ENCODE data around the gene NCS1.

The NCS1 gene

DNA sequence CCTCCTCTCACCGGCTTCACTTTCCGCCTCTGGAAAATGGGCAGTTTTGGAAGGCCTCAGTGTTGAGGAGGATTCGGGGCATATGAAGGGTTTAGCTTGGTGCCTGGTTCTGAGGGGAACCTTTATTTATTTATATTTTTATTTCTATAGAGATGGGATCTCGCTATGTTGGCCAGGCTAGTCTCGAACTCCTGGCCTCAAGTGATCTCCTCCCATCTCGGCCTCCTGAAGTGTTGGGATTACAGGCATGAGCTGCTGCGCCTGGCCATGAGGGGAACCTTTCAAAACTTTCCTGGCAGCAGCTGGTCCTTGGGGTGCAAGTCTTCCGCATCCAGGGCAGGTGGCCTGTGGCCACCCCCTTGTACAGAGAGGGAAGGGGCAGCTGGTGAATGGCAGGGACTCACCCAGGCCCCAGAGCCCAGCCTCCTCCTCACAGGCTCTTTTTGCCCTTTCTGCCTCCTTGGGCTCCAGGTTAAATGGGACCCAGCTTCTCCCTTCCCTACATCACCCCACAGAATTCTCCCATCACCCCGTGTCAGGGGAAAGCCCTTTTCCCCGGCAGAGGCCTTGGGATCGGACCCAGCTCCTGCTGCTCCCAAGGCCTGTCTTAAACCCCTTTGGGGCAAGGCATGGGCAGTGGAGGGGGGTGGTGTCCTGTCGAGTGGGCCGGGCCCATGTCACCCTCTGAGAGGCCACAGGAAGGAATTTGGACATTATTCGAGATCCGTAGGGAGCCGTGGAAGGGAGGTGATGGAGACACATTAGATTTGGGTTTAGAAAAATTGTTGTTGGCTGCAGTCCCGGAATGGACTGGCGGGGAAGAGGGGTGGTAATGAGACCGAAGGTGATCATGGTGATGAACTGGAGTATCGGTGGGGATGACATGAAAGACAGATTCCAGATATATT is 5.9 kb downstream of the NCS1 start:
- DNase-seq: no peak

DNA sequence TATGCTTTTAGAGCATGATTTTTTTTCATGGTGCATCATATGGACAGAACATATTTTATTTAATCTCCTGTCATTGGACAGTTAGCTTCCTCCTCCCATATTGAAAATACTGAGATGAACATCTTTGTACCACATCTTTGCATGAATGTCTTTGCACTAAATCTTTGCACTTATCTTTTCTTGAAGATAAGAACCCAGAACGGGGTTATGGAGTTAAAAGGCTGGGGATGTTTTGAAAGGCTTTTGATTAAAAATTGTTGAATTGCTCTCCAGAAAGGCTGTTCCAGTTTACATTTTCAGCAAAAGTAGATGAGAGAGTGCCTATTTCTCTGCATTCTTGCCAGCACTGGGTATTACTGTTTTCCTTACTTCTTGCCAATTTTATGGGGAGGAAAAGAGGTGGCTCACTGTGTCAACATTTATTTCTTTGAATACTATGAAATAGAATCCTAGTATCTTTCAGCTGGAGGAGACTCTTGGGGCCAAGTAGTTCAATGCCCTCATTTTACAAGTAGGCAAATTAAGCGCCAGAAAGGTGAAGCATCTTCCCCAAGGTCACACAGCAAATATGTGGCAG is 7.2 kb downstream of the NCS1 start:
- DNase-seq: no peak

DNA sequence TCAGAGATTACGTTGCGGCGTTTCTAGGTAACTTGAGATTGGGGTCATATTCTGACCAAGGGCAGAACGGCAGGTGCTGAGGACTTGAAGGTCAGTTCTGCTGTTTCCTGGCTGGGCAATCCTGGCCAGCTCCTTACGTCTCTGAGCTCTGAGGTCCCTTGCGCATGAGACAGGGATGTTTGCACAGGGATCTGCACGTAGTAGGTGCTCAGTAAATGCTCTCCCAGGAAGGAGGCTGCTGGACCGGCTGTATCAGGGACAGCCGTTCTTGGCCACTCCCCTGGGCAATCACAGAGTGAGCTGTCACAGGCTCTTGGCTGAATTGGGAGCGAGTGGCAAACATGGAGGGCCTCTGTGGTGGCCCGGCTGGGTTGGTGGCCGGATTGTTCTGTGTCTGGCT is 8.3 kb downstream of the NCS1 start:
- no peak for DNase-seq

DNA sequence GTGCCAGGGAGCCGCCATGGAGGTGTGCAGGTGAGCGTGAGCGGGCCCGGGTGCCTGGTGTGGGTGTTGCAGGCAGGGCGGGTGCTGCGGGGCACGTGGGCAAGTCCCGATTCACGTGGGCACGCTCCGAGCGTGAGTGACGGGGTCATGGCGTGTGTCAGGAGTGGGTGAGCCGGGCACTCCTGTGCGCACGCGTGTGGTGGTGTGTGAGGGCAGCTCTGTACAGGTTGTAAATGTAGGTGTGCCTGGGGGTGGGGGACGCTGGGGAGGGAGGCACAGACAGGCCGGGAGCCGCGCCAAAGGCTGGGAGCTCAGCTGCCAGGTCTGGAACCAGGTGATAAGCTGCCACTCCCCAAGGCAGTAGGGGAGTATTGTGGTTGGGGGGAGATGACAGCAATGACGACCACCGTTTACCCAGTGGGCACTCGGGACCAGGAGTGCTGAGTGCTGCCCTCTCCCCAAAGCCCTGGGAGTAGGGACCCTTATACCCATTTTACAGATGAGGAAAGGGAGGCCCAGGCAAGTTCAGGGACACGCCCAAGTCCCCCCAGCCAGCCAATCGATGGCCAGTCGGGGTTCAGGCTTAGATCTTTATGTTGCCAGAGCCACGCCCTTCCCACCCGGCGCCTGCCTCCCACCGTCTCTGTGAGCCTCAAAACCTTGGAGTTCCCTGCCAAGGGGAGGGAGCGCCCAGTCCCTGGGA is 9.6 kb downstream of the NCS1 start:
- DNase-seq: no peak

DNA sequence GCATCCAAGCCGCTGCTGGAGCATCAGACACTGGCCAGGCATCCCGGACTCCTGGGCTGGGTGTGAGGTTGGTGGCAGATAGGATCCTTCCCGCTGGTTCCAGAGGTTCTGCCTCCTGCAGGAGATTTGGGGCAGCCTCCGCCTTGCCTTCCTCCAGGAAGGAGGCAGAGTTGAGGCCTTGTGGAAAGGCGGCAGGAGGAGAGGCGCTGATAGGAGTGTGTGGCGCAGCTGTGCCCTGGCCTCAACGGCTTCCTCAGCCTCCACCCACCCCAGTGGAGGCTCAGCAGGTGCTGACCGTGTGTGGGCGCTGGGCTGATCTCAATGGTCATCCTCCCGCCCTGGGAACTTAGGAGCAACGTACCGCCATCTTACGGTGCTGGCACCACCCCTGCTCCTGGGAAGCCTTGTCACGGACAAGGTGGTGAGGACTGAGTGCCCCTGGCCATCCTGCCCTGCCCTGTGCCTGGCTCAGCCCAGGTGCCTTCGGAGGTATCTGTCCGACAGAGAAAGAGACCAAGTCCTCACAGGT is 10.2 kb downstream of the NCS1 start:
- no peak for DNase-seq

DNA sequence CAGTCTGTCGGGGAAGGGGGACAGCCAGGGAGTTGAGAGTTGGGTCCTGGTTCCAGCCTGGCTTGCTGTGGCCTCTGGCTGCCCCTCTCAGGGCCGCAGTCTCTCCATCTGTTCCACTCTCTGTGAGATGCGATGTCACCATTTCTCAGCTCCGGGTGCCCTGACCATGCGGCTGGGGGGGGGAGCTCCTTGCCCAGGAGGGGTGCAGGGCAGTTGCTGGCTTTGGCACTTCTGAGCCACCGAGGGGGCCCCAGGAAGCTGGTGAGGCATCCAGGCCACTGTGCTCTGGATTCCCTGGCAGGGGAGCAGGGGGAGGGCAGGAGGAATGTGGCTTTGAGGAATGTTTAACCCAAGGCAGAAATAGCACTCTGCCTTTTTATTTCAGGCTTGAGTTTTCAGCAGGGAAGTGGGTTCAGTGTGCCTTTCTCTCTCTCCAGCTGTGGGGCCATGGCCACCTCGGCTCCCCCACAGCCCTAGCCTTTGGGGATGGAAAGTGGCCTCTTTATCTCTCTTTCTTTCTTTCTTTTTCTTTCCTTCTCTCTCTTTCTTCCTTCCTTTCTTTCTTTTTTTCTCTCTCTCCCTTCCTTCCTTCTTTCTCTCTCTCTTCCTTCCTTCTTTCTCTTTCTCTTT is 11.0 kb downstream of the NCS1 start:
- no peak for DNase-seq

DNA sequence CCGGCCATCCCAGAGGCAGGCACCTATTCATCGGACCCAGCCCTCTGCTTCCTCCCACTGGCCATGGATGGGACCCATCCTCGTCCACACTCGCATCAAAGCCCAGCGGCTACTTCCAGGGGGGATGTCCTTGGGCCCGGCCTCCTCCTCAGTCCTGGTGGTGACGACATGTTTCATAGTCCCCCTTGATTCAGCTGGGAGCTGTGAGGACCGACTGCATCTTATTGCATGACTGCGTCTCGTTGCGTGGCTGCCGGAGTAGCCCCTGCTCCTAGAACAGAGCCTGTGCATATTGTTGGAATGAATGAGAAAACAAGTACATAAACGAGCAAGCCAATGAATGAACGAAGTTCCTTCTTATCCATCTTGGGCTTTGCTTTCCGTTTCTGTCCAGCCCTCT is 12.8 kb downstream of the NCS1 start:
- DNase-seq: no peak

DNA sequence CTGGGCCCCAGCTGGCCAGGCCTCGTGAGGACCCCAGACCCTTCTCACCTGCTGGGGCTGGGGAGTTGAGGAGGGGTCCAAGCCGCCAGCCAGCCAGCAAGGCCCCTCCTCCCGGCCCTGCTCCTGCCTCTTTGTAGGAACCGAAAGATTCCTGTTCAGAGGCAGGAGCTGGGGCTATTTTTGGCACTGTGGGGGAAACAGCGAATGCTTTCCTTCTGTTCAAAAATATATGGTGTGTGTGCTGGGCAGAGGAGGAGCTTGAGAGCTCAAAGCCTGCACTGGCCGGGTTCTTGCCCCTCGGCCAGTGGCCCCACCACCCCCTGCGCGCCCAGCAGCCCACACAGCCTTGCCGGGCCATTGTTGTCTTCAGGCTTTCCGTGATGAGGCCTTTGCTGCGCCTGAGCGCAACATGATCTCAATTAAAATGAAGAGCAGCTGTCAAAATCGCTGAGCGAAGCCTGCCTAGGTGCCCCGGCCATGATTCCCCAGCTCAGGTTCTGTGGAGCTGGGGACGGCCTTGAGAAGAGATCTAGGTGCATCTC is 13.4 kb downstream of the NCS1 start:
- no peak for DNase-seq

DNA sequence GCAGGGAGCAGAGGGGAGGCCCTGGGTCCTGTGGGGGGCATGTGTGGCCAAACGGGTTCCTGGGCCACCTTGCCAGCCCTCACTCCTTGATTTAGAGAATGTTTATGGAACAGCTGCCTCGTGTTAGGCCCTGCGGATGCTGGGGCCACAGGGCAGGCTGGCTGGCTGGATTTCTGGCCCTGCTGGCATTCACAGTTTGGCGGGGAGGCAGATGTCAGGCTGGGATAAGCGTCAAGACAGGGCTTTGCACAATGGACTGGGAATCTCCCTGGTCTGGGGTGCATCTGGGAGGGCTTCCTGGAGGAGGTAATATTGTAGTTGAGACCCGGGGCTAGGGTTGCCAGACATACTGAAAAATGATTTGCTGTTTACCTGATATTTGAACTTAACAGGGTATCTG is 13.8 kb downstream of the NCS1 start:
- DNase-seq: no peak

DNA sequence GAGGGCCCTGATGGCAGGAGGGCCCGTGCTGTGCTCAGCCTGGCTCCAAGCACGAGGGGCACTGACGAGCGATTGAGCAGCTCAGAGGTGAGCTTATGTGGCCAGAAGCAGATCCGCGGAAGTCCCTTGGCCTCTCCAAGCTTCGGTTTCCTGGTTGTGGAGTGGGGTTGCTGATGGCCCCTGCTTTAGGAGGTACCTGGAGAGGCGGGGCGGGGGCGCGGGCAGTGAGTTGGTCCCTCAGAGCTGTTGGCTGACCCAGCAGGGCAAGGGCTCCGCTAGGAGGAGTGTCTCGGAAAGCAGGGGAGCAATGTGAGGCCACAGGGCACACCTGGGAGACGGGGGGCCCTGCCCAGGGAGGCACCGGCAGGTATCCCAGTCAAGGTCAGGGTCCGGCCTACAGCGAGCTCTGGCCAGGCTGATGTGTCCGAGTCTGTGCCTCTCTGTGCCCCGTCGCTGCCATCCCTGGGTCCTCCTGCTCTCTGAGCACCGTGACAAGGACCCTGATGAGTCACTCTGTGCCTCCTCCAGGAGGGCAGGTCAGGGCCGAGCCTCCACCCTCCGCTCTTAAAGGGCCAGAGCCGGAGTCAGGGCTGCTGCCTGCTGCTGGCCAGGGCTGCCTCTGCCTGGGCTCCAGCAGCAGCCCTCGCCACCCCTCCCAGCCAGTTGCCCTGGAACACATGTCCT is 14.8 kb downstream of the NCS1 start:
- DNase-seq: no peak

DNA sequence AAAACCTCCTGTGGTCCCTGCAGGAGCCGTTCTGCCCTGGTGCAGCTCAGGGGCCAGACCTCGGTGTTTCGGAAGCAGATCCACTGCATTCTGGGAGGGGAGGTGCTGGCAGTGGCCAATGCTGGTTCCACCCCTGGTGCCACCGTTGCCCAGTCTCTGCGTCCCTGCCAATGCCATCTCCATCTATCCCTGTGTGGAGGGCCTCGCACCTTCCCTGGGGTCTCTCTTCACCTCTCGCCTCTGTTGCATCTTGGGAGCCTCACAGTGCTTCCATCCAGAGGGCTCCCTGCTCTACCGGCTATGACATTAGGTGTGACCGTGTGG is 15.3 kb downstream of the NCS1 start:
- DNase-seq: no peak

DNA sequence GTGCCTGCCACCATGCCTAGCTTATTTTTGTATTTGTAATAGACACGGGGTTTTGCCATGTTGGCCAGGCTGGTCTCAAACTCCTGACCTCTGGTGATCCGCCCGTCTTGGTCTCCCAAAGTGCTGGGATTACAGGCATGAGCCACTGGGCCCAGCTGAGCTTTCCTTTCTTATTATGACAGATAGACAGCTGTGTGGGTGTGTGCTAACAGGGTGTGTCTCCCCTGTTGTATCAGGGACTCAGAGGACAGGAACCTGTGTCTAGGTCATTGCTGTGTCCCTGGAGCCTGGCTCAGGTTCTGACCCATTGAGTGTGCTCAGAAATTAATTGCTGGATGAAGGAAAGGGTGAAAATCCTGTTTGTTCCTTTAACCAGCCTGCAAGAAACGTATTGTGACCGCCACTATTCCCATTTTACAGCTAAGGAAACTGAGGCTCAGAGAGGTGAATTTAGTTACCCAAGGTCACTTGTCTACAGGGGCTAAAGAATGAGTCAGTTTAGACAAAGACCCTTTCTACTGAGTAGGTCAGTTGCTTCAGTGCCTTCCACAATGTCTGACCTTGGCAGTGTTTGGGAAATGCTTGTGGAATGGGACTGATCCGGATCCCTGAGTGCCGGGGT is 16.8 kb downstream of the NCS1 start:
- no peak for DNase-seq

DNA sequence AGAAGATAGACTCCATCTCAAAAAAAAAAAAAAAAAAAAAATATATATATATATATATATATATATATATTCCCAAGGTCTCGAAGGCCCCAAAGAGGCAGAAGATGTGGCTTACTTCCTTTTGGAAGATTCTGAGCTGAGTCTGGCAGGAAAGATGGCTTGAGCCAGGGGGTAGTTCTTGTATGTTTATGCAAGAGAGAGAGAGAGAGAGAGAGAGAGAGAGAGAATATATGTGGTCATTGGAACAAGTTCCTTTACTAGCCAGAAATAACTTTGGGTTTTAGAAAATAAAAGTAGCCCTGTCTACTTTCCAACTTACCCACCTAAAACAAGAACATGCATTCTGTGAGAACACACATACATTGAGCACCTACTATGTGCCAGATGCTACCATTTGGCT is 17.6 kb downstream of the NCS1 start:
- no peak for DNase-seq

DNA sequence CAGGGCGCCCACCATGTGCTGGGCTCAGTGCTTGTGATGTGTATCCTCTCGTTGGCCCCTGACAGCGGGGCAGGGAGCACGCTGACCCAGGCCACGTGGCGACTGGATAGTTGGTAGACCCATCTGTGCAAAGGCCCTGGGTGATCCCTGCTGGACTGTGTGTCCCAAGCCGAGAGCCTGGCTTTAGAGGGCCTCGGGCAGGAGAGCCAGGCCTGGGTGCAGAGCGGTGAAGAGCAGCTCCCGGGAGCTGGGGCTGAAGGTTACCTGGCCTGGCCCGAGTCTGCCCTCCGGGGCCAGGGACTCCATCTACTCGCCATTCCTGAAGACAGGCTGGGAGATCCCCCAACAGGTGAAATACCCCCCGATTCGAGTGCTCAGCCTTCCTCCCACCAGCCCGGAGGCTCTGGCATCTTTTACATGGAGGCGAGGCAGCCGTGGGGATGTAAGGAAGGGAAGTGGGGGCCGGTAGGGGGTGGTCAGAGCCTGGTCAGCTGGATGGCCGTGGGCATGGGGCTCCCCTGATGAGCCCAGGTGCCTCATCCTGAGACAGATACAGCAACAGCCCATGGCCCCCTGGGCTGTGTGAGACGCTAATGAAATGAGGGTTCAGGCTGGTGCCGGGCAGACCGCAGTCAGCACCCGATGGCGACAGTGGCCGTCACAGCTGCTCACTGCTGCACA is 19.0 kb downstream of the NCS1 start:
- no peak for DNase-seq

DNA sequence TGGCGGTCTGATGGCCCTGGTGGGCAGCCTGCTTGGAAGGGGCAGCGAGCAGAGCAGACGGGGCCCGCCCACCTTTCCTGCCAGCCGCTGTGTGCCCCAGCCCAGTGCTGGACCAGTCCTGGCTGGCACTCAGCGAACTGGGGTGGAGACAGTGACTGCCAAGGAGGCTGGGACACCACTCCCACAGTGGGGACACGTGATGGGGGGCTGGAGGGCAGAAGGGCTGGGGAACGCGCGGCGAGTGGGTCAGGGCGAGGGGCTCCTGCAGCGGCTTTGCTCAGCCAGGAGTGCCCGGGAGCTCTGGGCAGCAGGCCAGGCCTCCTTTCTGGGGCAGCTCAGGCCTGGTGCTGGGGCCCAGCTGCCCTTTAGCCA is 19.5 kb downstream of the NCS1 start:
- DNase-seq: no peak

DNA sequence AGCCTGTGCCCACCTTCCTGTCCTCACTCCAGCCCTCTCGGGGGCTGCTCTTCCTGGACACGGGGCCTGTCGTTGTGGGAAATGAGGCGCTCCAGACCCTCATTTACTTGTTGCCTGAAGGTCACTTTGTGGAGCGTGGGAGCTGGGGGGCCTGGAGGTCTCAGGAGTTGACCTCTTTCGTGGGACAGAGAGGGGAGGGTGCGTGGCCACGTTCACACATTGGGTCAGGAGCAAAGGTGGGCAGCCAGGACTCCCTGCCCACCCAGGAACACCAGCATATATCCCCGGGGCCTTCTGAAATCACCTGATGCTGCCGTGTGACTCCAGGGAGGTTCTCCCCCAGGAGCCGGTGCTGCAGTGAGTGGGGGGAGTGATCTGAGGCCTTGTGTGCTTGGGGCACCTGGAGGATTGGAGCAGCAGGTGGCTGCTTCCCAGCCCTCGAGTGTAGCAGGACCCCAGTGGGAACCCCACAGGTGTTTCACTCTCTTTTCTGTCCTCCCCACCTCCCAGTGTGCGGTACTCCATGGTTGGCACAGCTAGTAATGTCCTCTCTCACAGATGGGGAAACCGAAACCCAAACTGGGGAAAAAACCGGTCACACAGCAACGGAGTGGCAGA is 20.3 kb downstream of the NCS1 start:
- DNase-seq: no peak

DNA sequence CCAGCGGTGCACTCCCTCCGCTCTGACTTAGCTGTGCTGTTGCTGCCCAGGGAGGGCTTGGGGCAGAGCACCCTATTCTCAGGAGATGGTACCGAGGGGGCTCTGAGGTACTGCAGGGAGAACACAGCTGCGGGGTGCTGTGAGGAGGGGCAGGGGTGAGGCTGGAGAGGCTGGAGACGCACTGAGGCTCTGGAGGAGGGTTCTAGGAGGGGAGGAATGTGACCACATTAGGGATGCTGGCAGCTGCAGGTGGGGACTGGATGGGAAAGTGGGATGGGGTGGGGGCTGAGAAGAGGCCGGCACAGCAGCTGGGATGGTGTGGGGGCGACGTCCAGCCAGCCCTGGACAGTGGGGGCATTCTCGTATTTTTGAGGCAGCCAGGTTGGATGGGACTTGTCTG is 20.9 kb downstream of the NCS1 start:
- no peak for DNase-seq

DNA sequence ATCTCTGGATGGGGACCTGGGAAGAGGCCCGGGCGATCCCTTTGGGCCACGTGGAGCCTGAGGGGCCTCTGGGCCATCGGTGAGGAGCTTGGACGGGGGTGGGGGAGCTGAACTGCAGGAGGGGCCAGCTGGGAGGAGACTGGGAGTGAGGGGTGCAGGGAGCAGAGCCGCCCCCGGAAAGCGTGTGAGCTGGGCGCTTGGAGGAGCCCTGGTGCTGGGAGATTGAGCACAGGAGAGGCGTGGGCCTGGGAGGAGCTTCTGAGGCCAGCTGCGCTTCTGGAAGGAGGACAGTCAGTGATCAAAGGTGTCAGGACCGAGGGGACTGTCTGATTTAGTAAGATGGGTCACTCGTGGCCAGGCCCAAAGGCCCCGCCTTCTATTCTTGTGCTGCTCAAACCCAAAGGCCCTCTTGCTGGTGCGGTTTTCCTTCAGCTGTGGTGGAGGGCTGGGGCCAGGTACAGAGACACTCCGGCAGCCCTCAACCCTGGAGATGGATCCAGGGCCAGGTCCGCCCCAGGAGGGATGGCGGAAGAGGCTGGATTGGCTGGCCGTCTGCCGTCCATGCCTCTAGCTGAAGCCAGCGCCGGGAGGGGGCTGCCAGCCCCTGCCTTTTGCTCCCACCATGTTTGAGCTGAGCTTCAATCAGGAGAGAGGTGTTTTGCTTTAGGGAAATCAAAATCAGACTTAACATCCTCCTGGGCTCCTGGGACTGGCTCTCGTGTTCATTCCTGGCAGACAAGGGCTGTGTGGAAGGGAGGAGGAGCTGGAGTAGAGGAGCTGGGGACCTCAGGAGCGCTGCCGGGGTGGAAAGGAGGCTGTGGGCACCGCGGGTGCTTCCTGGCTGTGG is 21.6 kb downstream of the NCS1 start:
- DNase-seq: no peak

DNA sequence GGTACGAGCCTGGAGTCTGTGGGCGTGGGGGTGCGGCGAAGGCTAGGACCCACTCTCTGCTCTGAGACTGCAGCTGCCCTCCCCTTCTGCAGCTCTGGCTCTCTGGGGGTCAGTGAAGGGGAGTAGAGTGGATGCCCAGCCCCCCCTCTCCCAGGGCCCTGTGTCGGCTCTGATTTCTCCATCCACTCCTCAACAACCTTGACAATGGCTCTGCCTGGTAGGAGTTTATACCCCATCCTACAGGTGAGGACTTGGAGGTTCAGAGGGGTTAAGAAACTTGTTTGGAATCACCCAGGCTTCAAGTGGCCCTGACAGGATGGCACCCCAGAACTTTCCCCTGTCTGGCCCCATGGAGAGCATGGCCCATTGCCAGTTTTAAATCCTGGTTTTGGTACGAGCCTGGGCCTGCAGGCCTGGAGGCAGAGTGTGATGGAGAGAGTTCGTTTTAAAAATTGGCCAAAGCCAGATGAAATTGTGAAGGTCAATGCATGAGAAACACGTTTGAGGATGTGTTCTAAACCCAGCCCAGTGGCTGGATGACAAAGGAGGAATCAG is 22.3 kb downstream of the NCS1 start:
- DNase-seq: no peak

DNA sequence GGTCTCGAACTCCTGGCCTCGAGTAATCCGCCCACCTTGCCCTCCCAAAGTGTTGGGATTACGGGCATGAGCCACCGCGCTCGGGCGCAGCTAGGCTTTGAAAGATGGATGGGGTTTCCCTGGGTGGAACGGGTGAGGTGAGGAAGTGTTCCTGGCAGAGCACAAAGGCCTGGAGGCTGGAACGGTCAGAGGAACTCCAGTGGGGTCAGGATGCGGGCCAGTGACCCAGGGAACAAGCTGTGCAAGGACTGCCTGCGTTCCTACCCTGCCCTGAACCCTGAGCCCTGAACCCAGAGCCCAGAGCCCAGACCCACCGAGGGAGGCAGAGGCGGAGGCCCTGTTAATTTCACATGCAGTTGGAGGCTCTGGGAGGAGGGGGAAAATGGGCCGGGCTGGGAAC is 23.4 kb downstream of the NCS1 start:
- no peak for DNase-seq
